Suprapubic skin (tissue), 4 donors: ENCODE data around the gene IL18RAP.

Experiments used
- CTCF ChIP-seq, 2 donors: fragments of 200-600 bp in 1 of 2; fragments of 450-650 bp in 1 of 2; sonication (generic) in 1 of 2; IDR thresholded peaks; one replicate each; pipeline ENCODE4 v1.5.1; 2016 to 2019; ENCODE audit warnings: antibody characterized with exemption in 2 of 2, mild to moderate bottlenecking in 1 of 2, moderate library complexity in 1 of 2
- EP300 ChIP-seq: sonication (generic); formaldehyde crosslinking; IDR thresholded peaks from one replicate; pipeline ENCODE4 v1.6.1; 2017; ENCODE audit warnings: antibody characterized with exemption
- POLR2AphosphoS5 ChIP-seq, 3 donors: sonication (generic); formaldehyde crosslinking; IDR thresholded peaks; one replicate each; pipeline ENCODE4 v1.6.1; 2017; ENCODE audit warnings: antibody characterized with exemption in 3 of 3

GRCh38 chr2:102438578-102438977, 15.6 kb downstream of the IL18RAP start:
- TF ChIP-seq CTCF (IDR thresholded peaks at IDR 0.05) (no peak), EP300 (no peak), POLR2AphosphoS5 (IDR thresholded peaks at IDR 0.05) (no peak)
